Frontal cortex (tissue), 4 donors: Measurements from ENCODE around the gene NGEF. TPM values are rescaled to one million over a fixed set of nuclear protein-coding genes. Genes with fewer than 3 reads are reported as not detected.

Experiments
- DNase-seq, 2 donors: peaks; one replicate each; pipeline ENCODE4 v3.0.0; 2012; ENCODE audit warnings: low spot score in 2 of 2
- FAIRE-seq: peaks from 2 replicates; lab custom pipeline; 2012; peaks lifted over from hg19 to GRCh38; lab: Jason Lieb, UNC
- total RNA-seq: library from RNA; depleted of rRNA; stranded (reverse); fragments of >200 nt; gene quantifications from one replicate; pipeline ENCODE4 v1.2.3, GENCODE V29; 2014
- donor health status: control.
- donor health status: control.
- donor health status: control.

The NGEF gene
- total RNA-seq, 1 donor from 2014 or later: 50.1 TPM

GRCh38 chr2:232976176-232976575 lies 36.9 kb downstream of the NGEF start:
- FAIRE-seq: no peak

DNA sequence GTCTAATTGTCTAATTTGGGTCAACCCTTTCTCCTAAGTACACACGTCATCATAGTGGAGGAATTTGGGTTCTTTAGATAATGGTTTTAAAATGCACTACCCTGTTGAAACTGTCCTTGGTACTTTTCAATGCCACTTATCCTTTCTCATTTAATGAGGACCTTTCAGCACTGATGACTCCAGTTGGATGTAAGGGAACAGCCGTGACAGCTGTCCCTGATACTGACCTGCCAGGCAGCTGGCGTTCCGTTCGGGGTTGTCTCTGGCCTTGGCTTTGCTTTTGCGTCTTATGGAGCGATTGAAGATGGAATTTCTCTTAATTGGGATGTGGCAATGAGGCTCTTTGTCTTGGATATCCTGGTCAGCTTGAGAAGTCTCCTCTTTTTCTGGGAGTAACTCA lies 38.7 kb downstream of the NGEF start:
- DNase-seq (no peak), FAIRE-seq (no peak)

More at GRCh38 chr2:232976176-232976575, 36.9 kb downstream of the NGEF start:
- no peak for DNase-seq

DNA sequence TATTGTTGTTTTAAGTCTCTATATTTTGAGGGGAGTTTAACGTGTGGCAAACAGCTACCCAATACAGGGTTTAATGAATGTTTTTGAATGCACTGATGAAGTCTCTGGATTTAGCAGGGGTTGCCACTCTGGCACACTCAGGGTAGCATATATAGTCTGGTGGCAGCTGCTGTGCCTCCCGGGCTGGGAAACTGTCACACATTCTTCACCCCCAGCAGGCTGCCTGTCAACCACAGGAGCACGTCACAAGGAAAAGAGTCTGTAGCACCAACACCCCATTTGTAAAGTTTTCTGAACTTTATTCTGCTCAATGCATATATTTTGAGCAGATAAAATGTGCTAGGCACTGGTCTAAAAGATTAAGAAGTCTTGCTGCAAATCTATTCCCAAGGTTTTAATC lies 39.3 kb downstream of the NGEF start:
- no peak for DNase-seq
- FAIRE-seq: no peak

GRCh38 chr2:232973011-232973735 lies 39.9 kb downstream of the NGEF start:
- DNase-seq (no peak), FAIRE-seq (no peak)

- DNase-seq (no peak), FAIRE-seq (no peak)
These were observed 41.3 kb downstream of the NGEF start for GRCh38 chr2:232971744-232972143.

- FAIRE-seq (no peak), DNase-seq (no peak)
These were observed 43.0 kb downstream of the NGEF start for GRCh38 chr2:232970051-232970450.

- FAIRE-seq (no peak), DNase-seq (no peak)
These were observed 45.6 kb downstream of the NGEF start for GRCh38 chr2:232967474-232967873.

DNA sequence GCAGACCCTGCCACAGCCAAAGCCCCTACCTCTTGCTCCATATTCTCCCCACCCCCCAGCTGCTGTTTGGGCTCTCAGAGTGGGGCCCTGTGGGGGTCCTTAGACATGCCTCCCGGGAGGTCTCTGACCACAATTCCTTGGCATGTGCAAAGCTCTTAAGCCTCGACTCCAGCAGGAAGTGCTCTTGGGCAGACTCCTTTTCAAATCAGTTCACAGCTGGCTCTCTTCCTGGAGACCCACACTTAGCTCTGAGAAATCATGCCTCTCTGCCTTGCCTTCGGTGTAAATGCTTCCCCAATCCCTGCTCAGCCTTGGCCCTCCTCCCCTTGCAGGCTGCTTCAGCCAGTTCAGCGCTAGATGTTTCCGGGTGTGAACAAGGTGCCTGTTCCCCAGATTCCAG lies 46.9 kb downstream of the NGEF start:
- FAIRE-seq (no peak), DNase-seq (no peak)

DNA sequence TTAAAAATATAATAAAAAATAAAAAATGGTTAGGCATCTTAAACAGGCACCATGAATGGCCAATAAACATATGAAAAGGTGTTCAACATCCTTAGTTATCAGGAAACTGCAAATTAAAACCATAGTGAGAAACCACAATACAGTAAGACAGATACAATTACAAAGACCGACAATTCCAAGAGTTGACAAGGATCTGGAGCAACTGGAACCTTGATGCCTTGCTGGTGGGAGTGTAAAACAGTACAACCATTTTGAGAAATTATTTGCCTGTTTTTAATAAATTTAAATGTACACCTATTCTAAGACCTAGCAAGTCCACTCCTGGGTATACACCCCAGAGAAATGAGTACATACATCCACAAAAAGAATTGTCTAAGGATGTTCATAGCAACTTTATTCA lies 49.1 kb downstream of the NGEF start:
- no peak for DNase-seq
- FAIRE-seq: no peak

- FAIRE-seq: no peak
These were observed 52.2 kb downstream of the NGEF start for GRCh38 chr2:232960862-232961261.

DNA sequence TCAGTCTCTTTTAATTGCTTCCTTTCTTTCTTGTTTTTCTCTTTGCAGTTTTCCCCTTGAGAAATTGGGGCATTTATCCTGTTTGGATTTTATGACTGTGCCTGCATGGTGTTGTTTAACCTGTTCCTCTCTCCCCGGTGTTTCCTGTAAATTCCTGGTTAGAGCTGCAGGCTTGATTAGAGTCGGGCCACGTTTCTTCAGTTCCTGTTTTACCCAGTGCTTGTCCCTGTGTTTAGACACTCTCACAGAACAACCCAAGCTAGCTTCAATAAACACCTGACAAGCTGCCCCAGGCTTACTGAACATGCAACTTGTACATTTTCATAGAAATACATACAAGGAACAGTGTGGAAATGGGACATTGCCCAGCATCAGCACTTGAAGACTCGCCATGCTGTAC lies 53.9 kb downstream of the NGEF start:
- DNase-seq (no peak), FAIRE-seq (no peak)

More at GRCh38 chr2:232960862-232961261, 52.2 kb downstream of the NGEF start:
- no peak for DNase-seq

- no peak for FAIRE-seq
These were observed 55.4 kb downstream of the NGEF start for GRCh38 chr2:232957657-232958090.

GRCh38 chr2:232955856-232956255 lies 57.2 kb downstream of the NGEF start:
- FAIRE-seq: no peak
- no peak for DNase-seq

More at GRCh38 chr2:232957657-232958090, 55.4 kb downstream of the NGEF start:
- no peak for DNase-seq

- DNase-seq: no peak
- no peak for FAIRE-seq
These were observed 58.4 kb downstream of the NGEF start for GRCh38 chr2:232954691-232955090.

- DNase-seq: no peak
- FAIRE-seq: no peak
These were observed 61.2 kb downstream of the NGEF start for GRCh38 chr2:232951891-232952290.

- FAIRE-seq (no peak), DNase-seq (no peak)
These were observed 61.9 kb downstream of the NGEF start for GRCh38 chr2:232951181-232951580.

DNA sequence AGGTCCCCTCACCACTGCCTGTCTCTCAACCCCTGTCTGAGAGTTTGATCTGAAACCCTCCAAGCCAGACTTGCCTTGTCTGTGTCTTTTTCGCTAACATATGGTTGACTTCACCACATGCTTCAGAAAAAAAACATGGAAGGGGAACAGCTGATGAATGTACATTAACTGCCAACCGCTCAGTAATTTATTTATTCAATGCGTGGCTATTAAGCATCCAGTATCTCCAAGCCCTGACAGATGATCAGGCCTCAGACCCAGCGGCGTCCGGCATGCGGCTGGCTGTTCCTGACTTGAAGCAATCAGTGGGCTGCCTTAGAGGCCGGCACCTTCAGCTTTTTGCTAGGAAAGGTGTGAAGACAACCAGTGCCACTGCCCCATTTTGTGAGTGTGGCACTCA lies 62.3 kb downstream of the NGEF start:
- no peak for FAIRE-seq
- DNase-seq: no peak

DNA sequence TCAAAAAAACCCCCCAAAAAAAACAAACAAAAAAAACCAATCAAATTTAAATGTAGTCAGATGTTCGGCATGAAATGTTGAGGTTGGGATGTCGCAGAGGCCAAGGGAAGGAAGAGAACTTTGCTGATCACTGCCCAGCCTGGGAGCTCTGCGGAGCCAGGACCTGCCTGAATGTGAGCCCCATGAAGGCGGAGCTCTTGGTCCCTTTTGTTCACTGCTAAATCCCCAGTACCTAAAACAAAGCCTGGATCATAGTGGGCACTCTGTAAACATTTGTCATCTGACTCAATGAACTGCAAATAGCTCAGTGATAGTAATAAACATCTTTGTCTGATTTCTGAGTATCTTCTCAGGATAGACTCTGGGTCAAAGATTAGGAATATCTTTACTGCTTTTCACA lies 64.0 kb downstream of the NGEF start:
- DNase-seq: no peak
- no peak for FAIRE-seq

- DNase-seq (no peak), FAIRE-seq (no peak)
These were observed 70.2 kb downstream of the NGEF start for GRCh38 chr2:232942831-232943230.

DNA sequence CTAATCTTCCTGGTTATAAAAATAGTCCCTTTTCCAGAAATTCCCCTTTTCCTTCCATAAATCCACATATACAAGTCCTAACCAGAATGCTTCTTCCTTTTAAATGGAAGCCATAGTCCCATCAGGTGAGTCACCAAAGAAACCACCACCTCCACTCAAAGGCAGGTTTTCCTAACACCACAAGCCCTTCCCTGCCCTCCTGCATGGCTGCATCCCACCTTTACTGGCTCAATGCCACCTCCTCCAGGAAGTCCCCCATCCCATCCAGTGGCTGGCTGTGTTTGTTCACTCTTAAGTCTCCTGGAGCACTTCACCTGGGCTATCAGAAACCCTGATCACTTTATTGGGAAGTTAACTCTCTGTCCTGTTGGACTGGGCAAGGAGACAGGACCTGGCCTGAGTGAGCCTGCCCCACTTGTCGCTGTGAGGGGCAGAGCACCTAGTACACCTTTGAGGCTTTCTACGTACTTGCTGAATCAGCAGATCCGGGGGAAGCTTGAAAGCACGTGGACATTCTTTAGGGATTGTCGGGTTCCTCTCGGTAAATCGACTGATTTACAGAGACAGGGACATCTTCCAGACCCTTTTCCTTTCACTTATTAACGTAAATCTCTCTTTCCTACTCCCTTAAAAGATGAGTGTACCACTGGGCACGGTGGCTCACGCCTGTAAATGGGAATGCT lies 71.0 kb downstream of the NGEF start:
- DNase-seq (no peak), FAIRE-seq (no peak)

- FAIRE-seq (no peak), DNase-seq (no peak)
These were observed 71.7 kb downstream of the NGEF start for GRCh38 chr2:232941400-232941799.

- FAIRE-seq (no peak), DNase-seq (no peak)
These were observed 72.3 kb downstream of the NGEF start for GRCh38 chr2:232940724-232941123.
